Measurements from ENCODE around the gene FAR1. TPM values are rescaled to one million over a fixed set of nuclear protein-coding genes. Genes with fewer than 3 reads are reported as not detected.

Gene FAR1
- total and polyA plus RNA-seq, 12 donors = 13.7 to 51.0 (median 37.9) TPM

GRCh38 chr11:13761716-13762115 lies 93.2 kb downstream of the FAR1 start:
- H3K27me3 ChIP-seq = no peaks in the 10 kb centered on the region
- WGBS, 4 donors = 61 to 83% (median 70%) methylated on average over 2 of the region's 2 CpGs
- intact Hi-C loops (cut with DNase I) = no loop called here
- no peaks in the 10 kb centered on the region for H3K9me3 ChIP-seq (replicated peaks in 1 of 3)
- no peak overlapping the region for H3K4me3 ChIP-seq
- no peak overlapping the region for H3K27ac ChIP-seq
- H3K4me1 ChIP-seq (replicated peaks in 1 of 2) = no peaks in the 10 kb centered on the region
- DNase-seq = no peak
- TF ChIP-seq, protein P1, sequence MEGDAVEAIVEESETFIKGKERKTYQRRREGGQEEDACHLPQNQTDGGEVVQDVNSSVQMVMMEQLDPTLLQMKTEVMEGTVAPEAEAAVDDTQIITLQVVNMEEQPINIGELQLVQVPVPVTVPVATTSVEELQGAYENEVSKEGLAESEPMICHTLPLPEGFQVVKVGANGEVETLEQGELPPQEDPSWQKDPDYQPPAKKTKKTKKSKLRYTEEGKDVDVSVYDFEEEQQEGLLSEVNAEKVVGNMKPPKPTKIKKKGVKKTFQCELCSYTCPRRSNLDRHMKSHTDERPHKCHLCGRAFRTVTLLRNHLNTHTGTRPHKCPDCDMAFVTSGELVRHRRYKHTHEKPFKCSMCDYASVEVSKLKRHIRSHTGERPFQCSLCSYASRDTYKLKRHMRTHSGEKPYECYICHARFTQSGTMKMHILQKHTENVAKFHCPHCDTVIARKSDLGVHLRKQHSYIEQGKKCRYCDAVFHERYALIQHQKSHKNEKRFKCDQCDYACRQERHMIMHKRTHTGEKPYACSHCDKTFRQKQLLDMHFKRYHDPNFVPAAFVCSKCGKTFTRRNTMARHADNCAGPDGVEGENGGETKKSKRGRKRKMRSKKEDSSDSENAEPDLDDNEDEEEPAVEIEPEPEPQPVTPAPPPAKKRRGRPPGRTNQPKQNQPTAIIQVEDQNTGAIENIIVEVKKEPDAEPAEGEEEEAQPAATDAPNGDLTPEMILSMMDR (IDR thresholded peaks at IDR 0.05) = no peak
- TF ChIP-seq POLR2A (IDR thresholded peaks at IDR 0.05) = no peak
- H3K36me3 ChIP-seq (replicated peaks in 1 of 2) = no peaks in the 10 kb centered on the region

GRCh38 chr11:13762718-13763117 lies 94.2 kb downstream of the FAR1 start:
- 62 to 84% (median 76%) methylated on average over 4 of the region's 4 CpGs for WGBS, 4 donors
- Histone ChIP-seq H3K36me3 (replicated peaks in 1 of 2) (no peaks in the 10 kb centered on the region), H3K9me3 (replicated peaks in 1 of 3) (no peaks in the 10 kb centered on the region), H3K27ac (no peak overlapping the region), H3K4me1 (replicated peaks in 1 of 2) (no peaks in the 10 kb centered on the region), H3K4me3 (no peak overlapping the region), H3K27me3 (no peaks in the 10 kb centered on the region)
- intact Hi-C loops (cut with DNase I) = no loop called here
- TF ChIP-seq POLR2A (IDR thresholded peaks at IDR 0.05) = no peak
- TF ChIP-seq, protein P1 (IDR thresholded peaks at IDR 0.05) = no peak
- DNase-seq = no peak

DNA sequence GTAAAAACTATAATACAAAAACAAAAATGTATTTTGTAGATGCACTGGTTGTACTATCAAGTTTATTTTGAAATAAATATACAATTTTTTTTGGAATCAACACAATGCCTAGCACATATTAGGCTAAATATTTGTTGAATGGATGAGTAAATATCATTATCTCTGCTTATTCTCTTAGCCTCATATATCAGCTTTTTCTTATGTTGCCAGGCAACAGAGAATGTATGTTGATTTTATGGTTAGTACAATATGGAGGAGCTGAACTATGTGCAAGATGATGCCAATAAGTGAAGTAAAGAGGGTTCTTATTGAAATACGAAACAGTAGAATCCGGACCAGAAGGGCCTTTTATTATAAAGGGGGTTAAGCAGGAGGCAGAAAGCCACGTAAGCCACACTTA lies 94.9 kb downstream of the FAR1 start:
- no peak for DNase-seq
- intact Hi-C loops (cut with DNase I) = no loop called here
- no peaks in the 10 kb centered on the region for H3K36me3 ChIP-seq (replicated peaks in 1 of 2)
- no peaks in the 10 kb centered on the region for H3K27me3 ChIP-seq
- 73 to 90% (median 80%) methylated on average over 3 of the region's 3 CpGs for WGBS, 4 donors
- TF ChIP-seq, protein P1 (IDR thresholded peaks at IDR 0.05) = no peak
- no peak for TF ChIP-seq POLR2A (IDR thresholded peaks at IDR 0.05)
- H3K9me3 ChIP-seq (replicated peaks in 1 of 3) = no peaks in the 10 kb centered on the region
- no peak overlapping the region for H3K4me3 ChIP-seq
- no peaks in the 10 kb centered on the region for H3K4me1 ChIP-seq (replicated peaks in 1 of 2)
- H3K27ac ChIP-seq = no peak overlapping the region

GRCh38 chr11:13765886-13766285 lies 97.4 kb downstream of the FAR1 start:
- no peak overlapping the region for H3K27ac ChIP-seq
- TF ChIP-seq, protein P1 (IDR thresholded peaks at IDR 0.05) = no peak
- no peak for TF ChIP-seq POLR2A (IDR thresholded peaks at IDR 0.05)
- 57 to 80% (median 69%) methylated on average over 3 of the region's 3 CpGs for WGBS, 4 donors
- H3K27me3 ChIP-seq = no peaks in the 10 kb centered on the region
- no peak for DNase-seq
- no peaks in the 10 kb centered on the region for H3K4me1 ChIP-seq (replicated peaks in 1 of 2)
- H3K36me3 ChIP-seq (replicated peaks in 1 of 2) = no peaks in the 10 kb centered on the region
- H3K9me3 ChIP-seq (replicated peaks in 1 of 3) = no peaks in the 10 kb centered on the region
- no peak overlapping the region for H3K4me3 ChIP-seq
- intact Hi-C loops (cut with DNase I) = no loop called here

All from adrenal gland (tissue), 12 donors.